Neural cell (in vitro differentiated cells): Measurements from ENCODE around the gene KRT76. TPM values are rescaled to one million over a fixed set of nuclear protein-coding genes. Genes with fewer than 3 reads are reported as not detected.

Experiments used
- H2AFZ ChIP-seq: fragments of 200-600, 300-800 bp; sonication (generic), shearing (Covaris generic); 2 replicates; pipeline ENCODE4 v1.6.0; 2014; ENCODE audit warnings: low read depth, mild to moderate bottlenecking, antibody characterized with exemption, low read length, moderate library complexity
- H3F3A ChIP-seq: fragments of 200-600 bp; shearing (Covaris generic); 2 replicates; pipeline ENCODE4 v1.6.1; 2016; ENCODE audit warnings: mild to moderate bottlenecking, moderate library complexity, mixed read lengths, antibody characterized with exemption, low read length; ENCODE audit not compliant: insufficient read depth, poor library complexity, severe bottlenecking
- H3K27ac ChIP-seq: fragments of 200-600, 300-800 bp; sonication (generic), shearing (Covaris generic); 2 replicates; pipeline ENCODE4 v1.5.1; 2014; ENCODE audit warnings: mild to moderate bottlenecking, low read length, moderate library complexity
- H3K27me3 ChIP-seq: fragments of 300-800, 200-600 bp; sonication (generic), shearing (Covaris generic); 2 replicates; pipeline ENCODE4 v1.6.0; 2014; ENCODE audit warnings: mild to moderate bottlenecking, low read depth, low read length, moderate library complexity; ENCODE audit not compliant: insufficient read depth
- H3K36me3 ChIP-seq: fragments of 300-800, 200-600 bp; sonication (generic), shearing (Covaris generic); 2 replicates; pipeline ENCODE4 v1.5.1; 2014; ENCODE audit warnings: mild to moderate bottlenecking, antibody characterized with exemption, low read length, moderate library complexity; ENCODE audit not compliant: insufficient read depth
- H3K4me2 ChIP-seq: fragments of 300-800, 200-600 bp; sonication (generic), shearing (Covaris generic); 2 replicates; pipeline ENCODE4 v1.6.0; 2014; ENCODE audit warnings: mild to moderate bottlenecking, low read length
- H3K4me3 ChIP-seq: fragments of 300-800, 200-600 bp; sonication (generic), shearing (Covaris generic); 2 replicates; pipeline ENCODE4 v1.5.1; 2014; ENCODE audit warnings: mild to moderate bottlenecking, low read length, moderate library complexity
- H3K79me2 ChIP-seq: fragments of 200-600 bp; shearing (Covaris generic); replicated peaks from 2 replicates; pipeline ENCODE4 v1.6.0; 2014; ENCODE audit warnings: mild to moderate bottlenecking, low read length, moderate library complexity; ENCODE audit not compliant: insufficient read depth
- H3K9ac ChIP-seq: fragments of 300-800, 200-600 bp; sonication (generic), shearing (Covaris generic); 2 replicates; pipeline ENCODE4 v1.6.1; 2016; ENCODE audit warnings: mild to moderate bottlenecking, low read length, mixed read lengths
- H3K9me2 ChIP-seq: fragments of 200-600 bp; shearing (Covaris generic); 2 replicates; pipeline ENCODE4 v1.6.1; 2016; ENCODE audit warnings: mild to moderate bottlenecking, low read length, mixed read lengths; ENCODE audit not compliant: insufficient read depth
- H3K9me3 ChIP-seq: fragments of 200-600, 300-800 bp; sonication (generic), shearing (Covaris generic); 2 replicates; pipeline ENCODE4 v1.6.1; 2016; ENCODE audit warnings: mild to moderate bottlenecking, mixed run types, low read length, moderate library complexity, mixed read lengths
- H4K20me1 ChIP-seq: fragments of 200-600 bp; shearing (Covaris generic); 2 replicates; pipeline ENCODE4 v1.6.1; 2016; ENCODE audit warnings: mild to moderate bottlenecking, mixed run types; ENCODE audit not compliant: insufficient read depth
- EP300 ChIP-seq: fragments of 450-650 bp; conservative IDR thresholded peaks from 2 replicates; pipeline ENCODE4 v1.6.1; 2014; ENCODE audit warnings: antibody characterized with exemption, mild to moderate bottlenecking, moderate library complexity; ENCODE audit not compliant: poor library complexity, severe bottlenecking
- EZH2 ChIP-seq: fragments of 200-600, 300-800 bp; shearing (Covaris generic), sonication (generic); IDR thresholded peaks from 2 replicates; pipeline ENCODE4 v1.6.1; 2014; ENCODE audit warnings: antibody characterized with exemption, low read length, borderline replicate concordance, mild to moderate bottlenecking; ENCODE audit not compliant: insufficient read depth, poor library complexity, severe bottlenecking
- MXI1 ChIP-seq: fragments of 450-650 bp; conservative IDR thresholded peaks from 2 replicates; pipeline ENCODE4 v1.6.1; 2014; ENCODE audit warnings: antibody characterized with exemption, mild to moderate bottlenecking; ENCODE audit not compliant: poor library complexity, severe bottlenecking
- POLR2AphosphoS5 ChIP-seq: IDR thresholded peaks from 2 replicates; pipeline ENCODE4 v1.6.1; 2012
- RAD21 ChIP-seq: fragments of 450-650 bp; conservative IDR thresholded peaks from 2 replicates; pipeline ENCODE4 v1.6.1; 2014; ENCODE audit warnings: antibody characterized with exemption, mild to moderate bottlenecking, moderate library complexity
- SMC3 ChIP-seq: fragments of 450-650 bp; conservative IDR thresholded peaks from 2 replicates; pipeline ENCODE4 v1.6.1; 2014; ENCODE audit warnings: antibody characterized with exemption, mild to moderate bottlenecking, moderate library complexity; ENCODE audit not compliant: poor library complexity
- TAF1 ChIP-seq: IDR thresholded peaks from 2 replicates; pipeline ENCODE4 v1.6.1; 2012; ENCODE audit warnings: low read depth
- polyA plus RNA-seq: library from polyadenylated mRNA; depleted of rRNA; stranded (reverse); fragments of >200 nt; gene quantifications from 2 replicates; pipeline ENCODE4 v1.2.3, GENCODE V29; 2014
- TF ChIP-seq, protein P1 (sequence below): IDR thresholded peaks from 2 replicates; pipeline ENCODE4 v1.6.1; 2012; ENCODE audit warnings: borderline replicate concordance
- TF ChIP-seq, protein P2 (sequence below): fragments of 450-650 bp; IDR thresholded peaks from 2 replicates; pipeline ENCODE4 v1.5.1; 2014; ENCODE audit warnings: antibody characterized with exemption, mild to moderate bottlenecking, moderate library complexity; ENCODE audit not compliant: poor library complexity, severe bottlenecking

The KRT76 gene
- polyA plus RNA-seq, 1 donor from 2014 or later = not detected

DNA sequence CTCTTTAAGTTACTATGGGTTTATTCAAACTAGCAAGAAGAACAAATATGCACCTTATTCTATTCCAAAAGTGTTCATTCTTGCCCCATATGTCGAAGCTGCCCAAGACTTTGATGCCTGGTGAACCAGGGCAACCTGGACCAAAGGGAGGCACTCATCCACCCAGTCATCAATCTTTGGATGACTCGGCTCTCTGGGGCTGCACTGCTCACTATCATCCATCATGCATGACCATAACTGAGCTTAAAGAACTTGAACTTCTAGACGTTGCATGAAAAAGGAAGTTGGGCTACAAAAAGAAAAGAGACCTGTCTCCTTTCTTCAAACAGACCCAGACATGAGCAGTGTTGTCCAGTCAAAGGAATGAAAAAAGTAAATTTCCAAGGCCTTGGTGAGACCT, 35.6 kb upstream of the KRT76 start:
- Histone ChIP-seq H3K79me2 (no peaks in the 10 kb centered on the region), H3K27ac (no peak overlapping the region), H3K4me3 (no peak overlapping the region), H3K27me3 (no peaks in the 10 kb centered on the region), H3F3A (no peaks in the 10 kb centered on the region), H3K4me2 (no peak overlapping the region), H3K9me2 (no peaks in the 10 kb centered on the region), H3K36me3 (no peaks in the 10 kb centered on the region), H4K20me1 (no peaks in the 10 kb centered on the region), H3K9me3 (no peaks in the 10 kb centered on the region), H2AFZ (no peak overlapping the region), H3K9ac (no peak overlapping the region)
- TF ChIP-seq, protein P1, sequence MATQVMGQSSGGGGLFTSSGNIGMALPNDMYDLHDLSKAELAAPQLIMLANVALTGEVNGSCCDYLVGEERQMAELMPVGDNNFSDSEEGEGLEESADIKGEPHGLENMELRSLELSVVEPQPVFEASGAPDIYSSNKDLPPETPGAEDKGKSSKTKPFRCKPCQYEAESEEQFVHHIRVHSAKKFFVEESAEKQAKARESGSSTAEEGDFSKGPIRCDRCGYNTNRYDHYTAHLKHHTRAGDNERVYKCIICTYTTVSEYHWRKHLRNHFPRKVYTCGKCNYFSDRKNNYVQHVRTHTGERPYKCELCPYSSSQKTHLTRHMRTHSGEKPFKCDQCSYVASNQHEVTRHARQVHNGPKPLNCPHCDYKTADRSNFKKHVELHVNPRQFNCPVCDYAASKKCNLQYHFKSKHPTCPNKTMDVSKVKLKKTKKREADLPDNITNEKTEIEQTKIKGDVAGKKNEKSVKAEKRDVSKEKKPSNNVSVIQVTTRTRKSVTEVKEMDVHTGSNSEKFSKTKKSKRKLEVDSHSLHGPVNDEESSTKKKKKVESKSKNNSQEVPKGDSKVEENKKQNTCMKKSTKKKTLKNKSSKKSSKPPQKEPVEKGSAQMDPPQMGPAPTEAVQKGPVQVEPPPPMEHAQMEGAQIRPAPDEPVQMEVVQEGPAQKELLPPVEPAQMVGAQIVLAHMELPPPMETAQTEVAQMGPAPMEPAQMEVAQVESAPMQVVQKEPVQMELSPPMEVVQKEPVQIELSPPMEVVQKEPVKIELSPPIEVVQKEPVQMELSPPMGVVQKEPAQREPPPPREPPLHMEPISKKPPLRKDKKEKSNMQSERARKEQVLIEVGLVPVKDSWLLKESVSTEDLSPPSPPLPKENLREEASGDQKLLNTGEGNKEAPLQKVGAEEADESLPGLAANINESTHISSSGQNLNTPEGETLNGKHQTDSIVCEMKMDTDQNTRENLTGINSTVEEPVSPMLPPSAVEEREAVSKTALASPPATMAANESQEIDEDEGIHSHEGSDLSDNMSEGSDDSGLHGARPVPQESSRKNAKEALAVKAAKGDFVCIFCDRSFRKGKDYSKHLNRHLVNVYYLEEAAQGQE = no peak
- no peak for TF ChIP-seq TAF1
- TF ChIP-seq EZH2 = no peak

DNA sequence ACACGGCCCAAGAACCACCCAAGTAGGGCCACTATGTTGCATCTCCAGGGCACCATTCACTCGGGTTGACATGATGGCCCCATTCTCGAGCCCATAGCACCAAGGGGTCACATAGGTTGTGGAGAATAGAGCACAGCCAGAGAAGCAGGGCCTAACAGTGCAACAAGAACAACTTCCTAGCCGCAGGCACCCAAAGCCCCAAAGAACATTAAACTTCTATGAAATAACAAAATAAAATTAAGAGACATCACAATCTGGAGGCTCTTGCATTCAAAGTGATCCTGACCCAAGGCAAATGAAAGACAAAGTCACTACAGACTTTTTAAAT, 34.9 kb upstream of the KRT76 start:
- no peaks in the 10 kb centered on the region for H3K27me3 ChIP-seq
- no peaks in the 10 kb centered on the region for H3K9me3 ChIP-seq
- no peaks in the 10 kb centered on the region for H3K79me2 ChIP-seq
- no peaks in the 10 kb centered on the region for H3F3A ChIP-seq
- H3K9me2 ChIP-seq = no peaks in the 10 kb centered on the region
- no peak overlapping the region for H3K4me2 ChIP-seq
- H3K27ac ChIP-seq = no peak overlapping the region
- H3K4me3 ChIP-seq = no peak overlapping the region
- H2AFZ ChIP-seq = no peak overlapping the region
- no peaks in the 10 kb centered on the region for H4K20me1 ChIP-seq
- no peak overlapping the region for H3K9ac ChIP-seq
- no peaks in the 10 kb centered on the region for H3K36me3 ChIP-seq
- no peak for TF ChIP-seq EP300
- TF ChIP-seq, protein P1 = no peak
- TF ChIP-seq SMC3 = no peak
- TF ChIP-seq RAD21 = no peak
- TF ChIP-seq POLR2AphosphoS5 = no peak
- TF ChIP-seq EZH2 = no peak
- TF ChIP-seq, protein P2, sequence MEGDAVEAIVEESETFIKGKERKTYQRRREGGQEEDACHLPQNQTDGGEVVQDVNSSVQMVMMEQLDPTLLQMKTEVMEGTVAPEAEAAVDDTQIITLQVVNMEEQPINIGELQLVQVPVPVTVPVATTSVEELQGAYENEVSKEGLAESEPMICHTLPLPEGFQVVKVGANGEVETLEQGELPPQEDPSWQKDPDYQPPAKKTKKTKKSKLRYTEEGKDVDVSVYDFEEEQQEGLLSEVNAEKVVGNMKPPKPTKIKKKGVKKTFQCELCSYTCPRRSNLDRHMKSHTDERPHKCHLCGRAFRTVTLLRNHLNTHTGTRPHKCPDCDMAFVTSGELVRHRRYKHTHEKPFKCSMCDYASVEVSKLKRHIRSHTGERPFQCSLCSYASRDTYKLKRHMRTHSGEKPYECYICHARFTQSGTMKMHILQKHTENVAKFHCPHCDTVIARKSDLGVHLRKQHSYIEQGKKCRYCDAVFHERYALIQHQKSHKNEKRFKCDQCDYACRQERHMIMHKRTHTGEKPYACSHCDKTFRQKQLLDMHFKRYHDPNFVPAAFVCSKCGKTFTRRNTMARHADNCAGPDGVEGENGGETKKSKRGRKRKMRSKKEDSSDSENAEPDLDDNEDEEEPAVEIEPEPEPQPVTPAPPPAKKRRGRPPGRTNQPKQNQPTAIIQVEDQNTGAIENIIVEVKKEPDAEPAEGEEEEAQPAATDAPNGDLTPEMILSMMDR = no peak
- TF ChIP-seq TAF1 = no peak
- no peak for TF ChIP-seq MXI1
